SK-N-SH treated with all-trans-retinoic acid at 6 μM for 48 hours (cell line): ENCODE measurements around the gene PRELID1.

Experiments used
- CREB5 ChIP-seq: fragments of 250-450 bp; sonication (Bioruptor Pico); IDR thresholded peaks from 2 replicates; pipeline ENCODE4 v1.5.1; 2020; ENCODE audit warnings: low read depth, mild to moderate bottlenecking, moderate library complexity
- RARB ChIP-seq: fragments of 250-450 bp; sonication (Bioruptor Pico); IDR thresholded peaks from 2 replicates; pipeline ENCODE4 v1.8.0; 2021; ENCODE audit warnings: mild to moderate bottlenecking, moderate library complexity
- TOX ChIP-seq: fragments of 250-450 bp; sonication (Bioruptor Pico); IDR thresholded peaks from 2 replicates; pipeline ENCODE4 v1.8.0; 2021; ENCODE audit warnings: mild to moderate bottlenecking, moderate library complexity, borderline replicate concordance

- no peak for TF ChIP-seq TOX
- no peak for TF ChIP-seq RARB (CRISPR knock-in tag)
- no peak for TF ChIP-seq CREB5
Observed at GRCh38 chr5:177346820-177347219, 43.2 kb downstream of the PRELID1 start.
